ENCODE measurements around the gene CMPK1.

DNA sequence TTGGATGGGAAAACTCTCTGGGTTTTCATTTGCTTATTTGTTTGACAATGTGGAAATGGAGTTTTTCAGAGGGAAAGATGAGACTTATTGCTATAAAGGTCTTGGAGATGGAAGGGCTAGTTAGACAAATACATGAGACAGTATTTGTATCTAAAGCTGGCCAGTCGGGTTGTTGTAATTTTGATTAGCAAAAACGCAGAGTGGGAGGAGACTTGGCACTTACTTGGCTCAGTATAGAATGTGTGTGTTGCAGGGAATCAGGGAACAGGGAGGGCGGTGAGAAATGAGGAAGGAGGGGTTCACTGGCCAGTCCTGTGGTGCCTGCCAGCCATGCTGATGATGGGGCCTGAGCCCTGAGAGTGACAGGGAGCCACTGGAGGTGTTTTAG is 76.5 kb downstream of the CMPK1 start:
- TF ChIP-seq, protein P1, sequence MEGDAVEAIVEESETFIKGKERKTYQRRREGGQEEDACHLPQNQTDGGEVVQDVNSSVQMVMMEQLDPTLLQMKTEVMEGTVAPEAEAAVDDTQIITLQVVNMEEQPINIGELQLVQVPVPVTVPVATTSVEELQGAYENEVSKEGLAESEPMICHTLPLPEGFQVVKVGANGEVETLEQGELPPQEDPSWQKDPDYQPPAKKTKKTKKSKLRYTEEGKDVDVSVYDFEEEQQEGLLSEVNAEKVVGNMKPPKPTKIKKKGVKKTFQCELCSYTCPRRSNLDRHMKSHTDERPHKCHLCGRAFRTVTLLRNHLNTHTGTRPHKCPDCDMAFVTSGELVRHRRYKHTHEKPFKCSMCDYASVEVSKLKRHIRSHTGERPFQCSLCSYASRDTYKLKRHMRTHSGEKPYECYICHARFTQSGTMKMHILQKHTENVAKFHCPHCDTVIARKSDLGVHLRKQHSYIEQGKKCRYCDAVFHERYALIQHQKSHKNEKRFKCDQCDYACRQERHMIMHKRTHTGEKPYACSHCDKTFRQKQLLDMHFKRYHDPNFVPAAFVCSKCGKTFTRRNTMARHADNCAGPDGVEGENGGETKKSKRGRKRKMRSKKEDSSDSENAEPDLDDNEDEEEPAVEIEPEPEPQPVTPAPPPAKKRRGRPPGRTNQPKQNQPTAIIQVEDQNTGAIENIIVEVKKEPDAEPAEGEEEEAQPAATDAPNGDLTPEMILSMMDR (IDR thresholded peaks at IDR 0.05; ENCODE audit: insufficient read depth, low read length), result no peak
- TF ChIP-seq POLR2AphosphoS5 (IDR thresholded peaks at IDR 0.05; ENCODE audit: low read depth), result no peak
- TF ChIP-seq, protein P2, sequence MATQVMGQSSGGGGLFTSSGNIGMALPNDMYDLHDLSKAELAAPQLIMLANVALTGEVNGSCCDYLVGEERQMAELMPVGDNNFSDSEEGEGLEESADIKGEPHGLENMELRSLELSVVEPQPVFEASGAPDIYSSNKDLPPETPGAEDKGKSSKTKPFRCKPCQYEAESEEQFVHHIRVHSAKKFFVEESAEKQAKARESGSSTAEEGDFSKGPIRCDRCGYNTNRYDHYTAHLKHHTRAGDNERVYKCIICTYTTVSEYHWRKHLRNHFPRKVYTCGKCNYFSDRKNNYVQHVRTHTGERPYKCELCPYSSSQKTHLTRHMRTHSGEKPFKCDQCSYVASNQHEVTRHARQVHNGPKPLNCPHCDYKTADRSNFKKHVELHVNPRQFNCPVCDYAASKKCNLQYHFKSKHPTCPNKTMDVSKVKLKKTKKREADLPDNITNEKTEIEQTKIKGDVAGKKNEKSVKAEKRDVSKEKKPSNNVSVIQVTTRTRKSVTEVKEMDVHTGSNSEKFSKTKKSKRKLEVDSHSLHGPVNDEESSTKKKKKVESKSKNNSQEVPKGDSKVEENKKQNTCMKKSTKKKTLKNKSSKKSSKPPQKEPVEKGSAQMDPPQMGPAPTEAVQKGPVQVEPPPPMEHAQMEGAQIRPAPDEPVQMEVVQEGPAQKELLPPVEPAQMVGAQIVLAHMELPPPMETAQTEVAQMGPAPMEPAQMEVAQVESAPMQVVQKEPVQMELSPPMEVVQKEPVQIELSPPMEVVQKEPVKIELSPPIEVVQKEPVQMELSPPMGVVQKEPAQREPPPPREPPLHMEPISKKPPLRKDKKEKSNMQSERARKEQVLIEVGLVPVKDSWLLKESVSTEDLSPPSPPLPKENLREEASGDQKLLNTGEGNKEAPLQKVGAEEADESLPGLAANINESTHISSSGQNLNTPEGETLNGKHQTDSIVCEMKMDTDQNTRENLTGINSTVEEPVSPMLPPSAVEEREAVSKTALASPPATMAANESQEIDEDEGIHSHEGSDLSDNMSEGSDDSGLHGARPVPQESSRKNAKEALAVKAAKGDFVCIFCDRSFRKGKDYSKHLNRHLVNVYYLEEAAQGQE (IDR thresholded peaks at IDR 0.05; ENCODE audit: insufficient replicate concordance, low read depth), result no peak
- no peak for TF ChIP-seq GABPA (IDR thresholded peaks at IDR 0.05; ENCODE audit: low read depth)
- no peak for TF ChIP-seq SPI1 (IDR thresholded peaks at IDR 0.05; ENCODE audit: borderline replicate concordance, low read depth)
